ENCODE results near the gene POU3F1.

POU3F1 gene

DNA sequence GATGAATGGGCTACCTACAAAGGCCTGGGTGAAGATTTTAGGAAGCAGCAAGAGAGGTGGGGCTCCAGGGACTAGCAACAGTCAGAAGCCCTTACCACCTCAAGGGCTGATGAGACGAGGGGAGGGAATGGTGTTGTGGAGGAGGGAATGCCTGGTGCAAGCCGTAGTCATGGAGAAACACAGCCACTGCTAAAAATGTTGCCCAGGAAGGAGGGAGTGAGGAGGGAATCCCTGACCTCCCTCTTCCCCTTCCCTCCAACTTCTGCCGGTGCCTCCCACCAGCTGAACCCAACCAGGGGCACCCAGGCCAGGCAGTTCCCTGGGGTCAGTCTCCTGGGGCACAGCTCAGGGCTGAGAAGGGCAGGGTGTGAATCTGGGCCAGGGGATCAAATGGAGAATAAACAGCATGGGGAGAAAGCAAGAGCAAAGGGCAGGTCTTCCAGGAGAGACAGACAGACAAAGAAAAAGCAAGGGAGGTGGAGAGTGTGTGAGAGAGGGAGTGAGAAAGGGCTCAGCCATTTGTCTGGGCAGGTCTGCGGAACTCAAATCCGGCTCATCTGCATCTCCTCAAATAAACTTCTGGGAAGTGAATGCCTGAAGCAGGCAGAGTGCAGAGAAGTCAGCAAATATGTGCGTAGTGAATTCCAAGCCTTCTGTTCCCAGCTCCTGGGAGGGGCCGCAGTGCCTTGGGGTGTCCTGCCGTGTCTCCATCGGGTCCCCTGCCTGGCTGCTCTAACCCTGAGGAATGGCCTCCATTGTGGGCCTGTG lies 27.1 kb upstream of the POU3F1 start:
- DNase-seq (ENCODE audit: low read depth) = no peak

DNA sequence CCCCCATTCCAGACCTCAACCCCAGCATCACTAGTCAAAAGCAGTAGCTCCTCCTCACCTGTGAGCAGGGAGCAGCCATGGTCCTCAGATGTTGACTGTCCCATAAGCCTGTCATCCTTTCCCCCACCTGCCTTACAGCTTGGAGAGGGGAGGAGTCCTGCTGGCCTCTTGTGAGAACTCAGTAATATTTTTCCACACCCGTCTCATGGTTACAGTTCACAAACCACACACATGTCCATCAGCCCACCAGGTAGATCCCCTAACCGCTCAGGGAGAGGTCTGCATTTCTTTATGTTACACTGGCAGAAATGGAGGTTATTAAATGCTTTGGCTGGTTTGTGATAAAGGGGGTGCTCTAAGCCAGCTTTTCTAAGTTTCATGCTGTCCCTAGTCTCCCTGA lies 26.3 kb upstream of the POU3F1 start:
- no peak for DNase-seq (ENCODE audit: low read depth)

DNA sequence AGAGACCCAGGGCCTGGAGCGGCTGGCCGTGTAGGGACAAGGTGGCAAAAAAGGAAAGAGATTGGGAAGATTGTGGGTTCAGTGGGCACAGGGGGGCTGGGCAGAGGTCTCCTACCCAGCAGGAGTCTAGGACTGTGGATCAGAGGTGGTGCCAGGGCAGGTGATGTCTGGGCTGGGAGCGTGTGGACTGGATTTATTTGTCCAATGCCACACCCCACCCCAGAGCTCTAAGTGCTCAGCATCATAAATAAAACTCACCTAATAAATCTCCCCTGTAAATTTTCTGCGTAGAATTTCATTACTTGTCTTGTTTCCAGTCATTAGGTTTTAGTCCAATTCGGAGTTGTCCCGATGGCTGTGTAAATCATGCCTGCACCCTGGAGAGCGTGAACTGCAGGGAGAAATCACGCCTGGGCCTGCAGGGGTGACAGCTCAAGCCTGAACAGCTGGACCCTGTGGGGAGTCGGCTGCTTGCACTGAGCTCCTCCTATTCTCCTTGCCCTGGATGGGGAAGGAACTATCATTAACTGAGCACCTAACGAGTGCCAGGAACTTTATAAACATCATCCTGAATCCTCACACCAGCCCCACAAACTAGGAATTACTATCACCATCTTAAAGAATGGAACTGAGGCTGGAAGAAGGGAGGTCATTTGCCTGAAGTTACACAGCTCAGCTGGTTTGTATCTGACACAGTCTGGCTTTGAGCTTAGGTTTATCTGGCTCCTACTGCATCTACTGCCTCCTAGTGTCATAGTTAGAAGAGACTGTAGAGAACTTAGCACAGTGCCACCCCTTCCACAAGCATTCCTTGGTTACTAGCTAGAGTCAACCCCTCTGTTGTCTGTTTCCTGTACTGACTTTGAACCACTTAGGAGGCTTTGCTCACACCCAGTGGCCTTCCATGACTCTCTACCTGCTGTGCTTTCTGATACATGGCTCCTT lies 25.0 kb upstream of the POU3F1 start:
- DNase-seq (ENCODE audit: low read depth) = peak; percentile 4

DNA sequence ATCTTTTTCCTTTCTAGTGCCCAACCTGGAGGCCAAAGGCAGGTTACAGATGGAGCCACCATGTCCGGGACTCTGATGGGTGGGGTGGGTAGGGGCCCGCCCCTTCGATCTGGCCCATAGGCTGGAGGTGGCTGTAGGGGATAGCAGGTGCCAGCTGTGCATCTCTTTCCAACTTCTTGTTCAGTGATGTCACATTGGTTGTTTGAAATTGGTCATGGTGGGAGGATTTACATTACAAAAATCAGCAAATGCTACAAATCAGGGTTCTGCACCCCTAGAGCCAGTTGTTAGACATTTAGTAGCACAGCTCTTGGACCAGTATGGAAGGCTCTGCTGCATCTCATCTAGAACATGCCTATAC lies 22.4 kb upstream of the POU3F1 start:
- DNase-seq (ENCODE audit: low read depth) = no peak

DNA sequence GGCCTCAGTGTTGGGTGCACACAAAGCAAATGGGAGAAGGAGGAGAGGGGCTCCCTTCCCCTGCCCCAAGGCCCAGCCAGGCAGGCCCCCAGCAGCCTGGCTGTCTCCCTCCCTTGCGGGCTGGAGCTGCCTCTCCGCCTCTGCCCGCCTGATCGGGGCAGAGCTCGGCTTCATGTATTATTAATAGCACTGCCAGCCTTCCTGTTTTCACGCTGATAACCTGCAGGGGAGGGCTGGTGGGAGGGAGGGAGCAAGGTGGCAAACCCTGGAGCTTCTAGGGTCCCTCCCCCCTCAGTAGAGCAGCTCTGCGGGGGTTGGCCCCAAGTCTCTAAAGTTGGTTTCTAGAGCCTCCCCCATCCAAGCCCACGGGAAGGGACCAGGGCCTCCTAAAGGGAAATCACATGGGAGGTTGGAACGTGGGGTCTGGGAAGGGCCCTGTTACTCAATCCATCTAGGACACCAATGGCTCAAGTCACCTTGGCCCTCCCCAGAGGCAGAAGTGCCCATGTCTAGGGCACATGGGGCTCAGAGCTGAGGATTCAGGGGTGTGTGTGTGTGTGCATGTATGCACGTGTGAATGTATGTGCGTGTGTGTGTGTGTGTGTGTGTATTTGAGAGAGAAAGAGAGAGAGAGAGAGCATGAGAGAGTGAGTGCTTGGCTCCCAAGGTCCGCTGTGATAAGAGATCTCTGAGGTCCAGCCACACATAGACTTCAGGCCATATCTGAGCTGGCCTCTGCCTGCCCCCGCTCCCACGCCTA lies 21.8 kb upstream of the POU3F1 start:
- DNase-seq (ENCODE audit: low read depth) = no peak

DNA sequence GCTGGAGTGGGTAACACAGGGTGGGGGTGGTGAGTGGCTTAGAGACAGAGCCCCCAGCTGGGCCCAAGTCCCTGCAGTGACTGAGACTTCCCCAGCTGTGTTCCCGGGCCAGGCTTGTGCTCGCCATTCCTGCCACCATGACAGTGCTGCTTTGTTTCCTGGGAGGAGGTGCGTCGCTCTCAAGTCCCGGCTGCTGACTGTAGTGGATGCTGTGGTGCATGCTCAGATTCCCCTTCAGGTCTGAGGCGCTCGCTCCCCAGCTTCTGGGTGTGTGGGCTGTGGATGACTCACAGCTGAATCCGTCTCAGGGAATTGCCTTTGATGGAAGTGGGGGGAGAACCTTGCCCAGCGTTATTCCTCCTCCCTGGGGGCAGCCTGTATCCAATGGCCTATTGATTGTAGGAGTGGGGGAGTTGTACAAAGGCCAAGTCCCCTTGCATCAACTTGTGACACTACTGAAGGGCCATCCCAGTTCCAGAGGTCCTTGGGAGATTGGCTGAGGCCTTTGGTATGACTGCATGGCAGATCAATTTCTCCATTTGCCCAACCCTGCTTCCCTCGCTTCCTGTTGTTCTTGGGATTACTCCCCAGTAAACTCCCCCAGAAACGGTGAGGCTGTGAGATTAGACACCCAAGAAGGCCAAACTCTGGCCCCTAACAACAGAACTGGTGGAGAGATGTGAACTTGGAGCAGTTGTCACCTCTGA lies 17.8 kb upstream of the POU3F1 start:
- no peak for DNase-seq (ENCODE audit: low read depth)

DNA sequence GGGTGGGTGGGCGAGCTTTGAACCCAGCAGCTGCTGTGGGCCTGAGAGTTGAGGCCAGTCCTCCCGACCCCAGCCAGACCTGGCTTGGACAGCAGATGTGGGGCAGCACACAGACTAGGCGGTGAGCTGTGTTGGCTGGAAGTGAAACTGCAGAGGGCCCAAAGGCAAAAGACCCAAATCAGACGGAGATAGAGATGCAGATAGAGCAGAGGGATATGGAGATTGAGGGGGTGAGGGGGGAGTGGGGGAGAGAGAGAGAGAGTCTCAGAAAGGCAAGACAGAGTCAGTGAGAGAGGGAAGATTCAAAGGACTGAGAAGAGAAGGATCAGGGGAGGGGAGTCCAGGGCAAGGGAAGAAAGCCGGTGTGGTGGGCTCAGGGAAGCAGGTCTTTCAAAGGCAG lies 17.0 kb upstream of the POU3F1 start:
- no peak for DNase-seq (ENCODE audit: low read depth)

DNA sequence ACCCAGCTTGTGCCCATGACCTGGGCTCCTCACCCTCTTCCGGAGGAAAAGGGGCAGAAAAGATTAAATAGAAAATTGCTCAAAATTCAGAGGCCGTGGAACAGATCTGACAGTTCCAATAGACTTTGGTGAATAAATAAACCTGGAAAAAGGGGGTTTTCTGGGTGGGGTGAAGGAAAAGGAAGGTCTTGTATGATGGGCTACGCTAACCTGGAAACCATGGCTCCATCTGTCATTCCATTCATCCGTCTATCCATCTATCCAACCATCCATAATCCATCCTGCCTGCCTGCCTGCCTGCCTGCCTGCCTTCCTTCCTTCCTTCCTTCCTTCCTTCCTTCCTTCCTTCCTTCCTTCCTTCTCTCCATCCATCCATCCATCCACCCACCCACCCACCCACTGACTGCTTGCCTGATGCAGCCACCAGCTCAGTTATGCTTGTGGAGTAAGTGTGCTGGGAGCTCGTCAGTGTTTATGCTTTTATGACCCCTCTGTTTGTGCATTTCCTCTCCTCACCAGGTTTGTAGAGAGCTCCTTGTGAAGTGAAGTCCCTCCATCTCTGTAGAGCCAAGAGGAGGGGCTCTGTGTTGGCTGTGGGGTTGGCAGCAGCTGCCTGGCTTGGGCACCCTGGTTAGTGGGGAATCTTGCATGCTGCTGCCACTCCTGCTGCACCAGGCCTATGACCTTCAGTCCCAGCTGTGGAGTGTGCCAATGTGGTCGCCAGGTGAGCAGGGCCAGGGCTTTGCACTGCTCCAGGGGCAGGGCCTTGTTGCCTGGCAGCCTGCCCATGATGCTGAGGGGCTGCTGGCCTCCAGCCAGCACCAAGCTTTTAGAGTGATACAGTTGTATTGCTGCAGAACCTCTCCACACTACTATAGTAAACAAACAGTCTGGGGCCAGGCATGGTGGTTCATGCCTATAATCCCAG lies 16.0 kb upstream of the POU3F1 start:
- DNase-seq (ENCODE audit: low read depth) = no peak

DNA sequence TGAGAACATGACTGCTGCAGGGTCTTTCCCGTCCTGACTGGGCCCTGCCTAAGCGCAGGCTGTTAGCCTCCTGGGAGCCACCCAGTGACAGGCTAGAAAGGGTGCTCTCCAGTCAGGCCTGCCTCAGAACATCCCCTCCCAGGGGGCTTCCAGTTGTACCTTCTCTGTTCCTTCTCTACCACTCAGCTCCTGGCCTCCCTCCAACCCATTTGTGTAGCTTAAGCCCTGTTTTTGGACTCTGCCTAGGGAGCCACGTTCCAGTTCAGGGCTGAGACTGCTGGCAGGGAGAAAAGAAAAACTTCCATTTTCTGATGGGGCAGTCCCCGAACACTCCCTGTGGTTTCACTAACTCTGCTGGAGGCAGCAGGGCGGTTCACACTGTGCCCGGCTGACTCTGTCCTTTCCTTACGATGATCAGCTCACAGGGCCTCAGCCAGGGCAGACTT lies 15.3 kb upstream of the POU3F1 start:
- DNase-seq (ENCODE audit: low read depth) = no peak

DNA sequence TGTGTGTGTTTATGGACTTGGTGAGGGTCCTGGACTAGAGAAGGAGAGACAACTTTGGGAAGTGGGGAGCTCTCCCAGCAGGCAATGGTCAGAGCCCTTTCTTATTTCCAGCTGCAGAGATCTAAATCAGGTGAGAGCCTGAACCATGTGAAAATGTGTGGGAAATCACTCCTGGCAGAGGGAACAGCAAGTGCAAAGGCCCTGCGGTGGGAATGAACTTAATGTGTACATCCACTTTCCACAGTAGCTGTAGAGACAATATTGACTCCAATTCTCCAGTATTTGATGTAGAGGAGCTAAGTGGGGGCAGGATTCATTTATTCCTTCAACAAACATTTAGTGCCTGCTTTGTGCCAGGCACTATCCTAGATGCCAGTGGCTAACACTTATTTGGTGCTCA lies 14.7 kb upstream of the POU3F1 start:
- no peak for DNase-seq (ENCODE audit: low read depth)

DNA sequence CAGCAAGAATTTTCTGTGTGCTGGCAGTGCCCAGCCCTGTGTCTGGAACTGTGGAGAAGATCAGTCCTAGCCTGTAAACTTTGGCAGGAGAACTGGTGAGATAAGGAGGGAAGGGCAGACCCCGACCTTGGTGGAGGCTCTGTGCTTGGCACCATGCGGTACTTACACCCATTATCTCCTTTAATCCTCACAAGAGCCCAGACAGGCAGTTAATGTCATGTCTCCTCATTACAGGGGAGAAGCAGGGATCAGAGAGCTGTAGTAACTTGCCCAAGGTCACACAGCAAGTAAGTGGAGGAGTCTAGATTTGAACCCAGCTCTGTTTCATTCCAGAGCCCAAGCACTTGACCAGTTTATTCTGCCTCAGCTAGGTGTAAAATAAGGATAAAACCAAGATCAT lies 13.9 kb upstream of the POU3F1 start:
- no peak for DNase-seq (ENCODE audit: low read depth)

DNA sequence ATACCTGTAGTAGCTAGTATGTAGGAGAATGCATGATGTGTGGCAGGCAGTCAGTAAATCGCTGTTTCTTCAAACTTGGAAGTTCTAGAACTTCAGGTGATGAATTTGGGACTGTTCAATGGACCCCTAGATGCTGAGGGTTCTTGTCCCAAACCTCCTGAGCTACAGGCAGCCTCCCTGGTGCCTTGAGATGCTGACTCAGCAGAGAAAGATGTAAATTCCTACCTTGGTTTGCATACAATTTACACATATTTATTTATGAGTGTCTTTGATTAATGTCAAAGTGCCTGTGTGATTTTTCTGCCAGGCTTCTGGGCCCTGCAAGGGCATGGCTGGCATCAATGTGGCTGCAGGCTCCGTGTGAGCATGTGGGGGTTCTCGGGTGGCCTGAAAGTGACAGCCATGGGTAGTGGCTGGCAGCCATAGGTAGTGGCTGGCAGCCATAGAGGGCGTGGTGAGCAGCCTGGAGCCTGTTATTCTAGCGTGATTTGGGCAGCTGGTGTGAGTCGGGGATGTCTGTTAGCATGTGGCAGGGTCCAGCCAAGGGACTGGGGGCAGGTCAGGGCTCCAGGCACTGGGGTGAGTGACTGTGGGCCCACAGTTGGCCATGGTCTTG lies 13.2 kb upstream of the POU3F1 start:
- DNase-seq (ENCODE audit: low read depth) = no peak

DNA sequence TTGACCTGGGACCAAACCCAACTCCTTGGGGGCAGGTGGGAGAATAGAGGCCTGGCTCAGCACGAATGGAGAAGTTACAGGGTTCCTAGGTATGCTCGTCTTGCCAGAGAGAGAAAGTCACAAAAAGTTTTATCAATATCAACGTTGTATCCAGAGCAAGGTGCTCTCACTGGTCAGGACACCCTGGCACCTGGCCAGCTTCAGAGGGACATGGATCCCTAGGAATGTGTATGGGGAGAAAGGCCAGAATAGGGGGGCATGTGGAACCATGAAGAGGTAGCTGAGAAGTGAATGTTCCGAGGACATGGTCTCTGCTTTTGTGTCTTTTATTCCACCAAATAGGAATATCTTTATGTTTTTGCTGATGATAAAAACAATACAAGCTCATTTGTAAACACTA lies 9.4 kb upstream of the POU3F1 start:
- no peak for DNase-seq (ENCODE audit: low read depth)

DNA sequence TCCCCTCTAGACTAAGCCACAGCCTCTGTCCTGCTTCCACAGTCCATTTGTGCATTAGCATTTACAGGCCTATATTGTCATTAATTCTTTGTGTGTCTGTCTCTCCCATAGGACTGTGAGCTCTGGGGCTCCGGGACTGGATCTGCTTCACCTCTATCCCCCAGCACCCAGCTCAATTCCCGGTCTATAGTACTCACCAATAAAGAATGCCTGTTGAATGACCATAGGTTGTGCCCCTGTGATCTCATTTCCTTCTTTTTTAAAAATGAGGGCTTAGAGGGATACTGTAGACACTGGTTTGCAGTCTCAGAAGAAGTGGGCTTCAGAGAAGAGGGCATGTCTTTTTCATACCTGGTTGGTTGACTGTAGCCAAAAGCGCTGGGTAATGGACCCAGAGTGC lies 8.8 kb upstream of the POU3F1 start:
- DNase-seq (ENCODE audit: low read depth) = no peak

DNA sequence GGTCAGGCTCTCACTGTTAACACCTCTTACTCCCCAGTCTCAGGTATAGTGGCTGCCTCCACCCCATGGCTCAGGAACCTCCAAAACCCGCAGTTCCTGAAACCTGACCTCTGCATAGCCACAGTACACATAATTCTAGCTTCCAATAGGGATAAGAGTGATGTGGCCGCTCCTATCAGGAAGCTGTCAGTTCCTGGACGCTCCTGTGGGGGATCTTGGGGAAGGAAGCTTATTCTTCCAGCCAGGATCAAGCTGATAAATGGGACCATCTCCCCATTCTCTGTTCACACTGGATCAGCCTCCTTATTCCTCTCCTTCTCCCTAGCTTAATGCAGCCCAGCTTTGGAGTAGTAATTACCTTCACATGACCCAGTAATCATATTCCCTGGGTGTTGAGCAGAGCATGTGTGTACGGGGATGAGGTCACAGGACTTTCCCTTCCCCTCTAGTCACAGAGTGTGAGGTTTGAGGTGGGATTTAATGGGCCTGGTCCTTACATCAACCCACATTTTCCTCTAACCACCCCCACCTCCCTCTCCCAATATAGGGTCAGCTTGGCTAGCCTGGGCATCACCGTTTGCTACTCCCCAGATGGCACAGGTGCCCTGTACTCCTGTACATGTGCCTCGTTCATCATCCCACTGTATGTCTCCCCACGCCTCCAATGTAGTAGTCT lies 7.0 kb upstream of the POU3F1 start:
- DNase-seq (ENCODE audit: low read depth) = no peak

DNA sequence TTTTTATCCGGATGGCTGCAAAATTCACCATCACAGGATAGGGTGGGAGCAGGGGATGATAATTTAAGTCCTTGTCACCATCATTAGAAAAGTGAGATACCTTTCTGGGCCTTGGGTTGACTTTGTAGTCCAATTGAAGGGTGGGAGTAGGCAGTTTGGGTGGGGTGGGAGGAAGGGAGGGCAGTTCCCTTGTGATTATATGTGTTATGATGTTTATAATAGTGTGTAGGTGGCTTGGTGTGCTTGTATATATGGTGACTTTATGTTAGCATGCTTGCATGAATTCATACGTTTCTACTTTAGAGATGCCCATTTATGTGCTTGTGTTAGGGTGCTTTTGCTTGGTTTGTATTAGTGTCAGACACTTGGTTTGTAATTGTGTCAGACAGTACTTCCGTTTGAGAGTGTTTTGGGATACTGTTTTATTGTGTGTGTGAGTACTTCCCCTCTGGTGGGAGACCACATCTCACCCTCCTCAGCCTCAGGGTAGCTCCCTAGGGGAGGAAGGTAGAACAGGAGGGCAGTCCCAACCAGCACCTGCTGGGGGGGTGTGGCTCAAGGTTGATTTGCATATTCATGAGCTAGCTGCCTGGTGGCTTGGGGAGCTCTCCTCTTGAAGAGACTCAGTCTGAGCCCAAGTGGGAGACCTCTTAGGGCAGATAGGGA lies 6.3 kb upstream of the POU3F1 start:
- DNase-seq (ENCODE audit: low read depth) = no peak

DNA sequence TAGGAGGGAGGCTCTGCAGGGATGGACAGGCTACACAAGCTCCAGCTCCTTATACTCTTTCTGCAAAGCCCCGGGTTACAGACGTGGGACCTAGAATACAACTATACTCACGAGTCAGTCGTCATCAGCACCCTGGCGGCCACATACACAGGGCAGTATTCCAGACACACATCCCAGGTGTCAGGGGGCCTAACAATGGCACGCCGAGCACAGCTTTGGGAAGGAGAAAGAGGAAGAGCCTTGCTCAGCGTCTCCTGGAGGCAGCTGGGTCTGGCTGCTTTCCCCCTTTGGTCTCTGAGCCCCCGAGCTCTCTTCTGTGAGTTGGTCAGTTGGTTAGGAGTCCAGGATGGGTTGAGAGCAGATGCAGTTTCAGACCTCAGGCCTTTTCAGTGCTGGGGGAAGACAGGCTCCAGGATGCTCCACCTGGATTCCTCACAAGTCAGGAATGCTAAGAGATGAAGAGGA lies 4.5 kb upstream of the POU3F1 start:
- DNase-seq (ENCODE audit: low read depth) = no peak

DNA sequence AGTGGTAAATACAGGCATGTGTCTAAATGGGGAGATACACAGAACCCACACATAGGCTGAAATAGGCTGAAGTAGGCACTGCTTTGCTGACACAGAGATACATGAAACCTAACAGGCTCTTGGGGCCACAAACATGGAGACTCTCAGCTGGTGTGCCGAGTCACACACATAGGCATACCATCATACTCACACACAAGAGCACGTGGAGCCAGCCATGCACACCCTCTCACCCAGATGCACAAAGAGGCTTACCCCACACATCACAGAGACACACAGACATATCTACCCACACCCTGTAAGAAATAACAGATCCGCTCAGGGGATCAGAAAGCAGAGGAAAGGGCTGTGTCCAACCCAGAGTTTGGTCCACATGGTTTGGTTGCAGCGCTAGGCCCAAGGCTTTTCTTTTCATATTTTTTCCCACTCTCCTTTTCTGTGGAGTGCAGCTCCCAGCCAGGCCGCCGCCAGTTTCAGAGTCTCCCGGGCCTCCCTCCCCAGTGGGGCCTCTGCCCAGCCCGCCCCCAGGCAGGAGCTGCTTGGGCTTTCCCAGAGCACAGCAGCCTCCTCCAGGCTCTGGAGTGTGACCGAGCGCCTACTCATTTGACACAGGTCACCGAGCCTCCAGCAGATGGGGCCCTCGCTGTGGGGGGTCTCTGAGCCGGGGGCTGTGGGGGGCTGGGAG lies 3.9 kb upstream of the POU3F1 start:
- DNase-seq (ENCODE audit: low read depth) = no peak

All from GM04503 (cell line).